Activated naive CD8-positive, alpha-beta T cell treated with anti-CD3 and anti-CD28 coated beads, Interleukin-2, amount 10 ng/mL, durations not matched to agents 7 days and 5 days (primary cell): Measurements from ENCODE around the gene TCERG1L. TPM values are rescaled to one million over a fixed set of nuclear protein-coding genes. Genes with fewer than 3 reads are reported as not detected.
"Not testable (repeated sequence)": the region's sequence is repeated elsewhere in the genome, so short reads cannot be mapped to it uniquely, and the experiment has no call there.

Experiments
- ATAC-seq: fragments of 150-1000 bp; cut with Tn5 transposase; one replicate; pipeline ENCODE4 v1.10.0; 2021; ENCODE audit warnings: low read depth, moderate library complexity
- POLR2A ChIA-PET: fragments of 350-600 bp; sonication (Branson Sonifier 250); formaldehyde crosslinking; loops from one replicate; lab custom pipeline; 2021; ENCODE audit warnings: antibody characterized with exemption; lab: Charles Lee
- DNase-seq: peaks from one replicate; pipeline ENCODE4 v3.0.0; 2021
- H3K27ac Mint-ChIP-seq: one replicate; pipeline ENCODE4 v1.8.0; 2022; ENCODE audit warnings: mild to moderate bottlenecking, mixed read lengths
- H3K27me3 Mint-ChIP-seq: one replicate; pipeline ENCODE4 v1.8.0; 2022; ENCODE audit warnings: mild to moderate bottlenecking, moderate library complexity, mixed read lengths
- H3K36me3 Mint-ChIP-seq: one replicate; pipeline ENCODE4 v1.8.0; 2021; ENCODE audit warnings: mild to moderate bottlenecking, mixed read lengths
- H3K4me1 Mint-ChIP-seq: one replicate; pipeline ENCODE4 v1.8.0; 2021; ENCODE audit warnings: mixed read lengths
- H3K4me3 Mint-ChIP-seq: one replicate; pipeline ENCODE4 v1.8.0; 2022; ENCODE audit warnings: mild to moderate bottlenecking, moderate library complexity, mixed read lengths
- H3K9me3 Mint-ChIP-seq: one replicate; pipeline ENCODE4 v1.8.0; 2021; ENCODE audit warnings: mixed read lengths
- total RNA-seq, 2 experiments: library from RNA; stranded (reverse); gene quantifications; one replicate each; pipeline ENCODE4 v1.2.3, GENCODE V29; 2021

Gene TCERG1L
- total RNA-seq, 2 experiments from 2014 or later = 0.20 to 0.36 TPM

- Mint-ChIP-seq H3K9me3 (no peaks in the 10 kb centered on the region), H3K4me1 (no peaks in the 10 kb centered on the region), H3K27ac (no peak overlapping the region), H3K36me3 (no peaks in the 10 kb centered on the region), H3K4me3 (no peak overlapping the region), H3K27me3 (no peaks in the 10 kb centered on the region)
- DNase-seq (no peak), ATAC-seq (no peak)
- POLR2A ChIA-PET = no interaction called here
These were observed 65.4 kb downstream of the TCERG1L start for GRCh38 chr10:131246089-131246488.

DNA sequence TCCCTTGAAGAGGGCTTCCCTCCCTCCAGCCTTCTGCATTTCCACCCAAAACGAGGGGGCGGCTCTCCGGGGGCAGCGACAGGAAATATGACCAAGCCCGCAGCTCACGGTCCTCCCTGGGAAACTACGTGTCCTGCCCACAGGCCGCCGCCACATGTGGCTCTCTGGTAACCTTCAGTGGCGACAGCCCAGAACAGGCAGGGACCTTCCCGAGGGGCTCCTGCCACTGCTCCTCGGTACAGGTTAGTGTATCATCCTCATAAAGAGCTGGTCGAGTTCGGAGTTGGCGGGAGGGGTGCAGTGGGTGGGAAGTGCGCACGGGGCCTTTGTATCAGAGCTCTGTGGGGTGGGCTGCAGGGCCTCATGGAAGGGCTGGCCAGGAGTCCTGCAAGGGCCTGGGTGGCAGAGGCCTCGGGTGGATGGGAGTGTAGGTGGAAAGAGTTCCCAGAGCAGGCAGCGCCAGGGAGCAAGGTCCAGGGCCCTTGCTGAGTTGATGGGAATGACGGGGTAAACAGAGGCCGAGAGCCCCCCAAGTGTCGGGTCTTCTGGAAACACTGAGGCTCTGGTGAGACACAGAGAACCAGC is 66.0 kb downstream of the TCERG1L start:
- Mint-ChIP-seq H3K27ac (no peak overlapping the region), H3K36me3 (no peaks in the 10 kb centered on the region), H3K9me3 (no peaks in the 10 kb centered on the region), H3K27me3 (no peaks in the 10 kb centered on the region), H3K4me3 (no peak overlapping the region), H3K4me1 (no peaks in the 10 kb centered on the region)
- POLR2A ChIA-PET = no interaction called here
- DNase-seq (no peak), ATAC-seq (no peak)

DNA sequence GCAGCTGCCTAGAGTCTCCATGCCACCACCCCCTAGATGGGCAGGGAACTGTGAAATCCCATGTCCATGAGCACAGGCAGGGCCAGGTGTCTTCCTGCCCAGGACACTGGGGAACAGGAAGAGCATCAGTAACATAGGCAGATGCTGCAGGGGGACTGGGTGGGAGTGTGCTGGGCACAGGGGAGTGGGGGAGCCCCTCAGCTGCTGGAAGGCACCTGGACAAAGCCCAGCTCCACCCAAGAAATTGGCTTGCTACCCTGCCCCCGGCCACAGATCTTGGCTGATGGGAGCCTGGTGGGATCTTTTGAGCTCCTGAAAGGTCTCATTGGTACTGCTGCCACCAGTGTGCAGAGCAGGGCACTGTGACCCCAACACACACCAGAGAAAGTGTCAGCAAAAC is 66.7 kb downstream of the TCERG1L start:
- POLR2A ChIA-PET = no interaction called here
- Mint-ChIP-seq H3K4me3 (no peak overlapping the region), H3K36me3 (no peaks in the 10 kb centered on the region), H3K9me3 (no peaks in the 10 kb centered on the region), H3K4me1 (no peaks in the 10 kb centered on the region), H3K27me3 (no peaks in the 10 kb centered on the region), H3K27ac (no peak overlapping the region)
- no peak for DNase-seq
- ATAC-seq = no peak

DNA sequence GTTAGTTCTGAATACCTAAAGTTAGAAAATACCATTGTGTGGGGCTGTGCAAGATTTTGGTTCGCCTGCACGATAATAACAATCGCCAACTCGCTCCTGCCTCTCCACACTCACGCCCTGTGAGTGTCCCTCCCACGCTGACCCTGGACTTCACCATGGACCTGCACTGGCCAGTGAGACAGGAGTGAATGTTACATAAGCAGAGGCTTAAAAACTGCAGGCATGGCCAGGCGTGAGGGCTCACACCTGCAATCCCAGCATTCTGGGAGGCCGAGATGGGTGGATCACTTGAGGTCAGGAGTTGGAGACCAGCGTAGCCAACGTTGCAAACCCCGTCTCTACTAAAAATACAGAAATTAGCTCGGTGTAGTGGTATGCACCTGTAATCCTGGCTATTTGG is 68.4 kb downstream of the TCERG1L start:
- POLR2A ChIA-PET = no interaction called here
- no peak overlapping the region for H3K4me3 Mint-ChIP-seq
- DNase-seq (no peak), ATAC-seq (no peak)
- H3K27ac Mint-ChIP-seq = no peak overlapping the region
- H3K4me1 Mint-ChIP-seq = no peaks in the 10 kb centered on the region
- no peaks in the 10 kb centered on the region for H3K9me3 Mint-ChIP-seq
- no peaks in the 10 kb centered on the region for H3K27me3 Mint-ChIP-seq
- H3K36me3 Mint-ChIP-seq = no peaks in the 10 kb centered on the region

- Mint-ChIP-seq H3K4me3 (no peak overlapping the region), H3K9me3 (no peaks in the 10 kb centered on the region), H3K4me1 (no peaks in the 10 kb centered on the region), H3K27me3 (no peaks in the 10 kb centered on the region), H3K27ac (no peak overlapping the region), H3K36me3 (no peaks in the 10 kb centered on the region)
- no peak for DNase-seq
- no peak for ATAC-seq
- POLR2A ChIA-PET = no interaction called here
These were observed 69.5 kb downstream of the TCERG1L start for GRCh38 chr10:131242007-131242406.

DNA sequence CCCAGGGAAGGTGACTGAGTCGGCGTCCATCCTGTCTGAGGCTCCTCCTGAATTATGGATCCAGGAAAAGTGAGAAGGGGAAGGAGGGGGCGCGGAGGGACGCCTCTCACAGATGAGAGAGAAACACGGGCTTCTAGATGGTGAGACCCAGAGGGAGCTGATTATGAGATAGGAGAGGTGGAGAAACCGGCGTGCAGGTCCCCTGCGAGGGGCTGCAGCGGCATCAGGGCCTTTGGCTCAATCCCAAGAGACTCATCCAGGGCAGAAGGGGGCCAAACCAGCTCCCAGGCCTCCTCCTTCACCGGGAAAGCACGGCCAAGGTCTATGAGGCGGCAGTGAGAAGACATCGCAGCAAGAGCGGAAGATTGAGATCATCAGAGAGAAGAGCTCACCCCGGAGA is 70.8 kb downstream of the TCERG1L start:
- Mint-ChIP-seq H3K4me1 (no peaks in the 10 kb centered on the region), H3K36me3 (no peaks in the 10 kb centered on the region), H3K4me3 (no peak overlapping the region), H3K27me3 (no peaks in the 10 kb centered on the region), H3K27ac (no peak overlapping the region), H3K9me3 (no peaks in the 10 kb centered on the region)
- DNase-seq = no peak
- POLR2A ChIA-PET = no interaction called here
- ATAC-seq = no peak

- H3K36me3 Mint-ChIP-seq = no peaks in the 10 kb centered on the region
- POLR2A ChIA-PET = no interaction called here
- no peak overlapping the region for H3K27ac Mint-ChIP-seq
- ATAC-seq = no peak
- no peak for DNase-seq
- H3K9me3 Mint-ChIP-seq = no peaks in the 10 kb centered on the region
- H3K27me3 Mint-ChIP-seq = no peaks in the 10 kb centered on the region
- H3K4me1 Mint-ChIP-seq = no peaks in the 10 kb centered on the region
- H3K4me3 Mint-ChIP-seq = no peak overlapping the region
These were observed 71.6 kb downstream of the TCERG1L start for GRCh38 chr10:131239926-131240325.

- Mint-ChIP-seq H3K27ac (no peak overlapping the region), H3K27me3 (no peaks in the 10 kb centered on the region)
These were observed 72.1 kb downstream of the TCERG1L start for GRCh38 chr10:131239450-131239849.

DNA sequence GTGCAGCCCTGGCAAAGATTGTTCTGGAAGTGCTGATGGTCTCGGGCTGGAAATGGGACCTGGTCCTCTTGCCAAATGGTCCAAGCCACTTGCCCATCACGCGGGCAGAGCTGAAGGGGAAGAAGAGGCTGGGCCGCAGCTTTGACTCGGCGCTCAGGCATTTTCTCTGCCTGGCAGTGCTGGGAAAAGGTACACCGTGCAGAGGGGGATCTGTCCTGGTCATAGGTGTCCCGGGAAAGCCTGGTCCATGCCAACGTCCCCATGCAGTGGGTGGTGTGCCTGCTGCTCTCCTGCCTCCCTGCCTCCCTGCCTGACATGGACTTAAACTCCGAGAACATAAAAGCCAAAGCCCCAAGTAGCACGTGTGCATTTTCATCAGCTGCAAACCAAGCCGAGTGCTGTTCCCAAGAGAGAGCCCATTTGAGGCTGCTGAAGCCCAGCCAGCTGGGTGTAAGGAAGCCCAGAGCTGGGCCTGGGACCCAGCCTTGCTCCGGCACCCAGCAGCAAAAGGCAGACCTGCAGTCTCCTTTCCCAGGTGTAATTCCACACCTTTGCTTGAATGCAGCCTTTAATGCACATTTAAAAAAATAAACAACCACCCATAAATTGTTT is 72.7 kb downstream of the TCERG1L start:
- DNase-seq = no peak
- no peaks in the 10 kb centered on the region for H3K27me3 Mint-ChIP-seq
- H3K27ac Mint-ChIP-seq = no peak overlapping the region
- no peak overlapping the region for H3K4me3 Mint-ChIP-seq
- POLR2A ChIA-PET = no interaction called here
- no peaks in the 10 kb centered on the region for H3K36me3 Mint-ChIP-seq
- ATAC-seq = no peak
- no peaks in the 10 kb centered on the region for H3K4me1 Mint-ChIP-seq
- no peaks in the 10 kb centered on the region for H3K9me3 Mint-ChIP-seq

More at GRCh38 chr10:131239450-131239849, 72.1 kb downstream of the TCERG1L start:
- H3K36me3 Mint-ChIP-seq = no peaks in the 10 kb centered on the region
- H3K4me1 Mint-ChIP-seq = no peaks in the 10 kb centered on the region
- H3K9me3 Mint-ChIP-seq = no peaks in the 10 kb centered on the region
- no peak for ATAC-seq
- DNase-seq = no peak
- no peak overlapping the region for H3K4me3 Mint-ChIP-seq
- POLR2A ChIA-PET = no interaction called here

DNA sequence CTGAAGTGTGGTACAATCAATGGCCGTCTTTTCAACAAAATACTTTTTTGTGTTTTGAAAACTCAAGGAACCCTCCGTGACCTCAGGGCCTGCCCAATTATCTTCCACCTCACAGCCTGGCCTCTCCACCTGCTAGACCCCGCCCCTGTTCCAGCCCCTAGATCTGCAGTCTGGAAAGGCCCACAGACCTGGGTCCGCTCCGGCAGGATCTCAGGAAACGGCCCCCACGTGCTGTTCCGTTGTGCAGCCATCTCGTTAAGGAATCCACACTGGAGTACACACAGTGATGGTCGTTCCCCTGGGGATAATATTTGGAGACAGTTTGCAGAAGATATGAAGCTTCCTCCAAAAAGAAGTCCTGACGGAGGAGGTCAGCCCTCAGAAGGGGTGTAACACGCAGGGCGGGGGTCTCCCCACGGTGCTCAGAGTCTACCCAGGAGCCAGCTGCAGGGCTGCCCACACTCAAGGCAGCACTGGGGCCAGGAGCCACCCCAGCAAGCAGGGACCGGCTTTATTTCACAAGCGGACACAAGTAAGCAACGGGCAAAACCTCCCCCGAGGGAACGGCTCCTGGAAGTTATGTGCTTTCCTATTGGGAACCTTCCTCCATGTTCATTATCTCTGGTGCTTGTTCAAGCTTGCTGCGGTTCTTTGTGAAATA is 73.4 kb downstream of the TCERG1L start:
- Mint-ChIP-seq H3K4me3 (no peak overlapping the region), H3K27ac (no peak overlapping the region), H3K4me1 (no peaks in the 10 kb centered on the region), H3K36me3 (no peaks in the 10 kb centered on the region), H3K27me3 (no peaks in the 10 kb centered on the region), H3K9me3 (no peaks in the 10 kb centered on the region)
- ATAC-seq (no peak), DNase-seq (no peak)
- POLR2A ChIA-PET = no interaction called here

GRCh38 chr10:131234606-131235005 is 76.9 kb downstream of the TCERG1L start:
- H3K9me3 Mint-ChIP-seq, H3K27me3 Mint-ChIP-seq, H3K4me1 Mint-ChIP-seq, H3K27ac Mint-ChIP-seq, POLR2A ChIA-PET, H3K4me3 Mint-ChIP-seq, H3K36me3 Mint-ChIP-seq, DNase-seq, ATAC-seq: not testable (repeated sequence)

DNA sequence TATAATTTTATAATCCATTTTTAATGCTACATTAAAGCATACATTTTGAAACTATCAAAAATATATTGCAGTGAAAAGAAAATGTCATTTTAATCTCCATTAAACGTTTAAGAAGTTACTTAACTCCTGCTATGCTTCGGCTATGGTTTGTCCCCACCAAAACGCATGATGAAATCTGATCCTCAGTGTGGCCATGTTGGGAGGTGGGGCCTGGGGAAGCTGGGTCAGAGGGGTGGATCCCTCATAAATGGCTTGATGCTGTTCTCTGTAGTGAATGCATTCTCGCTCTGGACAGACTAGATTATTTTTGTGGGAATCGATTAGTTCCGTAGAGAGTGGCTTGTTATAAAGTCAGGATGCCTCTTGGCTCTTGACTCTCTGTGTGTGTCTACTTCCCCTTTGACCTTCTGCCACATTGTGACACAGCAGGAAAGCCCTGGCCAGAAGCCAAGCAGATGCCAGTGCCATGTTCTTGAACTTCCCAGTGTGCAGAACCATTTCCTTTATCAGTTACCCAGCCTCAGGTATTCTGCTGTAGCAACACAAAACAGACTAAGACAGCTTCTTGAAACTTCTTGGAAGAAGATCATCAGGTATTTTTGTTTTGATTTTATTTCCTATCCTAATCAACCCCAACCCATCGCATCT is 77.8 kb downstream of the TCERG1L start:
- POLR2A ChIA-PET = no interaction called here
- Mint-ChIP-seq H3K36me3 (no peaks in the 10 kb centered on the region), H3K4me1 (no peaks in the 10 kb centered on the region), H3K9me3 (no peaks in the 10 kb centered on the region), H3K27ac (no peak overlapping the region), H3K4me3 (no peak overlapping the region), H3K27me3 (no peaks in the 10 kb centered on the region)
- DNase-seq = no peak
- ATAC-seq = no peak

GRCh38 chr10:131231965-131232541 is 79.5 kb downstream of the TCERG1L start:
- no peak overlapping the region for H3K27ac Mint-ChIP-seq
- ATAC-seq (no peak), DNase-seq (no peak)
- no peaks in the 10 kb centered on the region for H3K27me3 Mint-ChIP-seq
- no peaks in the 10 kb centered on the region for H3K9me3 Mint-ChIP-seq
- no peak overlapping the region for H3K4me3 Mint-ChIP-seq
- POLR2A ChIA-PET = no interaction called here
- H3K36me3 Mint-ChIP-seq = no peaks in the 10 kb centered on the region
- no peaks in the 10 kb centered on the region for H3K4me1 Mint-ChIP-seq
